GM12878 (cell line): ENCODE data around the gene TSEN34. TPM values are rescaled to one million over a fixed set of nuclear protein-coding genes. Genes with fewer than 3 reads are reported as not detected.

ENCODE experiments used
- ATAC-seq: fragments of 200-7000 bp; cut with Tn5 transposase; 3 replicates; pipeline ENCODE4 v1.9.1; 2020; ENCODE audit warnings: mild to moderate bottlenecking, moderate library complexity
- BruUV-seq: library from RNA; stranded (reverse); fragments of 400-500 nt; replicated peaks from 2 replicates; lab custom pipeline; 2021; lab: Mats Ljungman, UMichigan
- CTCF ChIA-PET: fragments of 300-600 bp; sonication (Branson Sonifier 250); formaldehyde crosslinking; extraction: SDS; loops from one replicate; lab custom pipeline; 2021; ENCODE audit warnings: inconsistent platforms; lab: Yijun Ruan, JAX
- POLR2A ChIA-PET: fragments of 350-600 bp; formaldehyde crosslinking; extraction: SDS; loops from one replicate; lab custom pipeline; 2021; ENCODE audit warnings: inconsistent platforms; lab: Charles Lee
- RAD21 ChIA-PET: fragments of 300-600 bp; sonication (Branson Sonifier 250); formaldehyde crosslinking; loops from one replicate; lab custom pipeline; 2023; ENCODE audit warnings: antibody characterized with exemption; ENCODE audit not compliant: unreplicated experiment; lab: Charles Lee
- SMC1A ChIA-PET: fragments of 300-600 bp; sonication (Branson Sonifier 250); formaldehyde crosslinking; loops from one replicate; lab custom pipeline; 2023; ENCODE audit not compliant: unreplicated experiment, uncharacterized antibody; lab: Charles Lee
- DNase-seq: peaks from one replicate; pipeline ENCODE4 v3.0.0-alpha.2; 2011; ENCODE audit warnings: low read depth, low spot score
- FAIRE-seq: peaks from 3 replicates; lab custom pipeline; 2011; peaks lifted over from hg19 to GRCh38; lab: Jason Lieb, UNC
- H2AFZ ChIP-seq: 2 replicates; pipeline ENCODE4 v1.6.0; 2011; ENCODE audit warnings: low read depth, low read length, control low read depth; ENCODE audit not compliant: control insufficient read depth
- H3K27ac ChIP-seq: 2 replicates; pipeline ENCODE4 v1.5.1; 2011; ENCODE audit warnings: control low read depth; ENCODE audit not compliant: control insufficient read depth, insufficient read depth
- H3K27me3 ChIP-seq, 2 experiments: replicated peaks in 1 of 2; 2 replicates each; pipeline versions ENCODE4 v1.6.0 to v1.6.1; 2011; ENCODE audit warnings: low read length in 1 of 2; ENCODE audit not compliant: control insufficient read depth in 2 of 2, insufficient read depth in 2 of 2
- H3K36me3 ChIP-seq, 2 experiments: 2 replicates each; pipeline ENCODE4 v1.5.1; 2011; ENCODE audit warnings: low read length in 1 of 2; ENCODE audit not compliant: control insufficient read depth in 2 of 2, insufficient read depth in 2 of 2
- H3K4me1 ChIP-seq: 2 replicates; pipeline ENCODE4 v1.6.1; 2011; ENCODE audit warnings: mild to moderate bottlenecking, low read length, moderate library complexity, mixed read lengths; ENCODE audit not compliant: control insufficient read depth, insufficient read depth
- H3K4me2 ChIP-seq: 2 replicates; pipeline ENCODE4 v1.6.0; 2011; ENCODE audit warnings: control low read depth; ENCODE audit not compliant: control insufficient read depth, insufficient read depth
- H3K4me3 ChIP-seq: fragments of 200-600 bp; sonication (generic); 2 replicates; pipeline ENCODE4 v1.5.1; 2016
- H3K79me2 ChIP-seq: 2 replicates; pipeline ENCODE4 v1.6.0; 2011; ENCODE audit warnings: low read length; ENCODE audit not compliant: control insufficient read depth, insufficient read depth
- H3K9ac ChIP-seq: 2 replicates; pipeline ENCODE4 v1.8.0; 2011; ENCODE audit warnings: low read length, control low read depth, mixed read lengths; ENCODE audit not compliant: control insufficient read depth, insufficient read depth
- H3K9me3 ChIP-seq: replicated peaks from 3 replicates; pipeline ENCODE4 v1.5.1; 2011; ENCODE audit warnings: mild to moderate bottlenecking, low read length; ENCODE audit not compliant: control insufficient read depth, insufficient read depth
- H4K20me1 ChIP-seq: 2 replicates; pipeline ENCODE4 v1.6.0; 2011; ENCODE audit not compliant: control insufficient read depth, insufficient read depth
- BHLHE40 ChIP-seq, 2 experiments: fragments of 450-650 bp in 1 of 2; IDR thresholded peaks; 2 replicates each; pipeline ENCODE4 v1.6.1; 2011 to 2017; ENCODE audit warnings: low read depth in 2 of 2, borderline replicate concordance in 1 of 2, improper control_type of control experiment in 1 of 2, low read length in 1 of 2, mild to moderate bottlenecking in 1 of 2
- HCFC1 ChIP-seq: fragments of 150-350 bp; IDR thresholded peaks from 2 replicates; pipeline ENCODE4 v1.6.1; 2014; ENCODE audit warnings: low read length
- IKZF2 ChIP-seq, 2 experiments: fragments of 450-650 bp; IDR thresholded peaks; 2 replicates each; pipeline ENCODE4 v1.6.1; 2017; ENCODE audit warnings: mild to moderate bottlenecking in 2 of 2, moderate library complexity in 2 of 2
- IRF4 ChIP-seq: IDR thresholded peaks from 2 replicates; pipeline ENCODE4 v1.6.1; 2011; ENCODE audit warnings: low read depth, low read length
- KAT2A ChIP-seq: conservative IDR thresholded peaks from 2 replicates; pipeline ENCODE4 v1.6.1; 2011; ENCODE audit warnings: low read depth, low read length; ENCODE audit not compliant: control insufficient read depth
- MTA3 ChIP-seq: IDR thresholded peaks from 2 replicates; pipeline ENCODE4 v1.6.1; 2012; ENCODE audit warnings: low read length, inconsistent platforms, borderline replicate concordance
- MXI1 ChIP-seq: fragments of 150-350 bp; IDR thresholded peaks from 2 replicates; pipeline ENCODE4 v1.6.1; 2011; ENCODE audit warnings: low read depth, mild to moderate bottlenecking, inconsistent platforms, low read length, improper control_type of control experiment
- NKRF ChIP-seq: fragments of 450-650 bp; conservative IDR thresholded peaks from 2 replicates; pipeline ENCODE4 v1.6.1; 2017; ENCODE audit warnings: mild to moderate bottlenecking, moderate library complexity
- POLR2AphosphoS5 ChIP-seq: IDR thresholded peaks from 2 replicates; pipeline ENCODE4 v1.6.1; 2011; ENCODE audit warnings: mild to moderate bottlenecking, low read length, inconsistent platforms
- RB1 ChIP-seq: fragments of 450-650 bp; formaldehyde crosslinking; IDR thresholded peaks from 2 replicates; pipeline ENCODE4 v1.6.1; 2017; ENCODE audit warnings: mild to moderate bottlenecking, borderline replicate concordance
- RBBP5 ChIP-seq: fragments of 200-600 bp; sonication (generic); conservative IDR thresholded peaks from 2 replicates; pipeline ENCODE4 v1.6.1; 2016
- RFX5 ChIP-seq: IDR thresholded peaks from 2 replicates; pipeline ENCODE4 v1.6.1; 2011; ENCODE audit warnings: low read depth, low read length, improper control_type of control experiment
- STAT1 ChIP-seq: fragments of 450-650 bp; conservative IDR thresholded peaks from 2 replicates; pipeline ENCODE4 v1.6.1; 2014; ENCODE audit warnings: antibody characterized with exemption, mild to moderate bottlenecking
- TCF3 ChIP-seq: IDR thresholded peaks from 2 replicates; pipeline ENCODE4 v1.6.1; 2012; ENCODE audit warnings: low read depth, mild to moderate bottlenecking, low read length, borderline replicate concordance; ENCODE audit not compliant: insufficient read depth
- TCF7 ChIP-seq: IDR thresholded peaks from 2 replicates; pipeline ENCODE4 v1.6.1; 2014; ENCODE audit warnings: antibody characterized with exemption, borderline replicate concordance
- ZNF687 ChIP-seq: fragments of 450-650 bp; IDR thresholded peaks from 2 replicates; pipeline ENCODE4 v1.6.1; 2017; ENCODE audit warnings: mild to moderate bottlenecking, moderate library complexity
- WGBS: methylation state at CpG from one replicate; pipeline ENCODE4 v1.1.6; 2016; ENCODE audit warnings: low lambda C conversion rate; ENCODE audit not compliant: insufficient replicate concordance, insufficient coverage; ENCODE audit errors: missing lambda C conversion rate; 5-methylcytosine and 5-hydroxymethylcytosine counted together
- in situ Hi-C: fragments of 300-500 bp; cut with MboI; formaldehyde crosslinking; loops from 9 replicates; pipeline ENCODE4 v1.14.3; 2018; ENCODE audit warnings: mixed read lengths
- intact Hi-C: fragments of 100-400 bp; cut with micrococcal nuclease; formaldehyde crosslinking; loops from one replicate; pipeline ENCODE4 v1.14.2; 2022; ENCODE audit not compliant: unreplicated experiment
- polyA plus RNA-seq, 11 experiments: library from polyadenylated mRNA; depleted of rRNA in 4 of 11; unstranded in 6 of 11; stranded (reverse) in 5 of 11; fragments of >200 nt; fragmentation: Nextera tagmentation in 4 of 11; fragmentation: Illumina TruSeq in 1 of 11; extraction: Ambion mirVana in 4 of 11; extraction: Trizol in 1 of 11; gene quantifications; 1 replicate in 1 of 11; 2 replicates in 10 of 11; pipeline versions ENCODE4 v1.2.1 to v1.2.3, GENCODE V29; 2011 to 2016; ENCODE audit warnings: inconsistent platforms in 2 of 11, missing spikeins in 2 of 11, low read depth in 1 of 11
- total RNA-seq, 4 experiments: library from RNA; depleted of rRNA in 3 of 4; stranded (reverse); fragments of >200 nt in 3 of 4; fragmentation: Illumina TruSeq in 1 of 4; extraction: Trizol in 1 of 4; gene quantifications; 2 replicates each; pipeline versions ENCODE4 v1.2.1 to v1.2.3, GENCODE V29; 2013 to 2021
- TF ChIP-seq, protein P1 (sequence below), 3 experiments: IDR thresholded peaks in 2 of 3; conservative IDR thresholded peaks in 1 of 3; 2 replicates each; pipeline ENCODE4 v1.5.1; 2011; ENCODE audit warnings: low read depth in 3 of 3, low read length in 3 of 3, mild to moderate bottlenecking in 3 of 3, control low read depth in 2 of 3, moderate library complexity in 2 of 3, inconsistent platforms in 1 of 3, mixed read lengths in 1 of 3; ENCODE audit not compliant: control insufficient read depth in 2 of 3, insufficient read depth in 1 of 3; ENCODE audit errors: extremely low read depth in 1 of 3

TSEN34 gene
- total and polyA plus RNA-seq, 10 of the 15 experiments (the other 5 are each of a cell fraction or from before 2014, with no cell fraction given): 1.0 to 35.9 (median 16.8) TPM

GRCh38 chr19:54203151-54203611 lies 12.1 kb downstream of the TSEN34 start:
- H3K9ac ChIP-seq: peak overlapping the region; percentile 65
- no peaks in the 10 kb centered on the region for H3K9me3 ChIP-seq
- peaks cover 62% of the 10 kb centered on the region for H3K79me2 ChIP-seq
- no peak overlapping the region; the same call in 1 of the 2 replicates for H3K27ac ChIP-seq
- peaks cover 38% of the 10 kb centered on the region for H3K4me1 ChIP-seq
- intact Hi-C loops (no loop called here), in situ Hi-C loops (no loop called here)
- no TSS peak for BruUV-seq
- ATAC-seq (no peak), FAIRE-seq (no peak), DNase-seq (no peak)
- peak overlapping the region; percentile 91 for H3K4me2 ChIP-seq
- POLR2A ChIA-PET: interaction anchor here (0.5 to 7.7 kb wide), 5 partner anchors 9 to 127 kb away, joined by 3 to 100 read pairs (median 5); partner anchors contain the start of genes CNOT3, MBOAT7 and TSEN34
- CTCF ChIA-PET: interaction anchor here (1.0 to 1.8 kb wide), 3 partner anchors 14 to 188 kb away, joined by 4 to 8 read pairs (median 6); partner anchors contain the start of gene MBOAT7
- RAD21 ChIA-PET: no interaction called here
- H3K27me3 ChIP-seq: no peaks in the 10 kb centered on the region
- peaks cover 25 to 34% of the 10 kb centered on the region in 2 experiments for H3K36me3 ChIP-seq
- SMC1A ChIA-PET: interaction anchor here (0.9 to 3.8 kb wide), 3 partner anchors 13 to 66 kb away, joined by 3 to 26 read pairs (median 5); partner anchors contain the start of genes MBOAT7 and TSEN34
- no peak overlapping the region for H2AFZ ChIP-seq
- 23% methylated on average over 9 of the region's 9 CpGs for WGBS
- H4K20me1 ChIP-seq: peaks cover 17% of the 10 kb centered on the region
- H3K4me3 ChIP-seq: peak overlapping the region; percentile 92
- TF ChIP-seq IRF4: no peak
- no peak for TF ChIP-seq TCF3
- no peak for TF ChIP-seq RFX5
- TF ChIP-seq KAT2A: no peak
- no peak for TF ChIP-seq NKRF
- peak; percentile 57 to 69; a peak in 3 of 4 replicates for TF ChIP-seq BHLHE40 (IDR thresholded peaks at IDR 0.05; ENCODE audit: borderline replicate concordance in 1 of 2, low read depth in 2 of 2, low read length in 1 of 2)
- no peak for TF ChIP-seq RB1
- no peak for TF ChIP-seq MXI1
- TF ChIP-seq HCFC1: no peak
- no peak for TF ChIP-seq ZNF687
- no peak for TF ChIP-seq RBBP5
- TF ChIP-seq STAT1: no peak
- TF ChIP-seq, protein P1, sequence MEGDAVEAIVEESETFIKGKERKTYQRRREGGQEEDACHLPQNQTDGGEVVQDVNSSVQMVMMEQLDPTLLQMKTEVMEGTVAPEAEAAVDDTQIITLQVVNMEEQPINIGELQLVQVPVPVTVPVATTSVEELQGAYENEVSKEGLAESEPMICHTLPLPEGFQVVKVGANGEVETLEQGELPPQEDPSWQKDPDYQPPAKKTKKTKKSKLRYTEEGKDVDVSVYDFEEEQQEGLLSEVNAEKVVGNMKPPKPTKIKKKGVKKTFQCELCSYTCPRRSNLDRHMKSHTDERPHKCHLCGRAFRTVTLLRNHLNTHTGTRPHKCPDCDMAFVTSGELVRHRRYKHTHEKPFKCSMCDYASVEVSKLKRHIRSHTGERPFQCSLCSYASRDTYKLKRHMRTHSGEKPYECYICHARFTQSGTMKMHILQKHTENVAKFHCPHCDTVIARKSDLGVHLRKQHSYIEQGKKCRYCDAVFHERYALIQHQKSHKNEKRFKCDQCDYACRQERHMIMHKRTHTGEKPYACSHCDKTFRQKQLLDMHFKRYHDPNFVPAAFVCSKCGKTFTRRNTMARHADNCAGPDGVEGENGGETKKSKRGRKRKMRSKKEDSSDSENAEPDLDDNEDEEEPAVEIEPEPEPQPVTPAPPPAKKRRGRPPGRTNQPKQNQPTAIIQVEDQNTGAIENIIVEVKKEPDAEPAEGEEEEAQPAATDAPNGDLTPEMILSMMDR (IDR thresholded peaks at IDR 0.05 in 2 of 3, conservative IDR thresholded peaks at IDR 0.05 in 1 of 3; ENCODE audit: control insufficient read depth in 2 of 3, extremely low read depth in 1 of 3, insufficient read depth in 1 of 3, low read depth in 3 of 3, low read length in 3 of 3): no peak
- peak; percentile 21 to 38; a peak in 2 of 4 replicates for TF ChIP-seq IKZF2 (IDR thresholded peaks at IDR 0.05)
- TF ChIP-seq TCF7: no peak
- TF ChIP-seq POLR2AphosphoS5: peak; percentile 30; the same call in 1 of the 2 replicates
- no peak for TF ChIP-seq MTA3
